ENCODE measurements around the gene MAPK14.
A peak's percentile ranks its signal among the peaks of the same experiment; 100 is the strongest.
"Not testable (repeated sequence)": the region's sequence is repeated elsewhere in the genome, so short reads cannot be mapped to it uniquely, and the experiment has no call there.

Gene MAPK14

GRCh38 chr6:36028088-36028876, 674 bp downstream of the MAPK14 start:
- TF ChIP-seq, protein P1, sequence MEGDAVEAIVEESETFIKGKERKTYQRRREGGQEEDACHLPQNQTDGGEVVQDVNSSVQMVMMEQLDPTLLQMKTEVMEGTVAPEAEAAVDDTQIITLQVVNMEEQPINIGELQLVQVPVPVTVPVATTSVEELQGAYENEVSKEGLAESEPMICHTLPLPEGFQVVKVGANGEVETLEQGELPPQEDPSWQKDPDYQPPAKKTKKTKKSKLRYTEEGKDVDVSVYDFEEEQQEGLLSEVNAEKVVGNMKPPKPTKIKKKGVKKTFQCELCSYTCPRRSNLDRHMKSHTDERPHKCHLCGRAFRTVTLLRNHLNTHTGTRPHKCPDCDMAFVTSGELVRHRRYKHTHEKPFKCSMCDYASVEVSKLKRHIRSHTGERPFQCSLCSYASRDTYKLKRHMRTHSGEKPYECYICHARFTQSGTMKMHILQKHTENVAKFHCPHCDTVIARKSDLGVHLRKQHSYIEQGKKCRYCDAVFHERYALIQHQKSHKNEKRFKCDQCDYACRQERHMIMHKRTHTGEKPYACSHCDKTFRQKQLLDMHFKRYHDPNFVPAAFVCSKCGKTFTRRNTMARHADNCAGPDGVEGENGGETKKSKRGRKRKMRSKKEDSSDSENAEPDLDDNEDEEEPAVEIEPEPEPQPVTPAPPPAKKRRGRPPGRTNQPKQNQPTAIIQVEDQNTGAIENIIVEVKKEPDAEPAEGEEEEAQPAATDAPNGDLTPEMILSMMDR (IDR thresholded peaks at IDR 0.05; ENCODE audit: low read depth, low read length), result no peak
- no peak for DNase-seq (ENCODE audit: extremely low read depth, low read depth)

DNA sequence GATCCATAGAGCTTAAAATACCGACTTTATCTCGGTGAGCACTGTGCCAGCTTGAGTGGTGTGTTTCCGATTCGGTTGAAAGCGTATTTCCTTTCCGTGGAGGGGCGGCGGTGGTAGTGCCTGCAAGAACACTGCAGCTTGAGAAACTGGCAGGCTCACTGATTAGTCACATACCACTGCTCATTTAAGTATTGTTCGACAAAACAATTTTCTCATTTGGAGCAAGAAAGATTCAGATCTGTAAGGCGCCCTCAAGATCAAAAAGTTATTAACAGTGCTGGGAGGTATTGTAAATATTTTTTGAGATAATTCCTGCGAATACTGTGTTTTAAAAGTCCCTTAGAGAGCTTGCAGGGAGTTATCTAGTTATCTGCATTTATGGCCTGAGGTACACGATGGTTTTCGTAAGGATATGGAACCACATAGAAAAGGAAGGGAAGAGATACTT, 1.3 kb downstream of the MAPK14 start:
- DNase-seq (ENCODE audit: extremely low read depth, low read depth), result no peak
- TF ChIP-seq, protein P1 (IDR thresholded peaks at IDR 0.05; ENCODE audit: low read depth, low read length), result no peak

DNA sequence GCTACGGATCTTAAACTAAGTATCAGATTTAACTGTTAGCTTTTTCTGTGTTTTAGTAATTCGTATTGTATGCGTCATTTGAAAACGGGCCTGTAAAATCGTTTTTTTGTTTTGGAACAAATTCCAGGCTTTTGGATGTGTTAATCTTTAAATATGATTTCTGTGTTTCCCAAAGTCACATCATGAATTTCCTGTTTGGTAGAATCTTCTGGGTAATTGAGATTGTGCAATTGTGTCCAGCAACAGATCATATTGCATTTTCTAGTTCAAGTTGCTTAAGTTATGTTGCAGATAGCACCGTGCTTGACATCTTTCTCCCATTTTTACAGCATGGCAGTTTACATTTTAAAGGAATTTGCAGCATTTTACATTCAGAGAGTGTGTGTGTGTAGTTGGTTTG, 1.9 kb downstream of the MAPK14 start:
- TF ChIP-seq, protein P1 (IDR thresholded peaks at IDR 0.05; ENCODE audit: low read depth, low read length), result no peak
- peak; percentile 53 for DNase-seq (ENCODE audit: extremely low read depth, low read depth)

DNA sequence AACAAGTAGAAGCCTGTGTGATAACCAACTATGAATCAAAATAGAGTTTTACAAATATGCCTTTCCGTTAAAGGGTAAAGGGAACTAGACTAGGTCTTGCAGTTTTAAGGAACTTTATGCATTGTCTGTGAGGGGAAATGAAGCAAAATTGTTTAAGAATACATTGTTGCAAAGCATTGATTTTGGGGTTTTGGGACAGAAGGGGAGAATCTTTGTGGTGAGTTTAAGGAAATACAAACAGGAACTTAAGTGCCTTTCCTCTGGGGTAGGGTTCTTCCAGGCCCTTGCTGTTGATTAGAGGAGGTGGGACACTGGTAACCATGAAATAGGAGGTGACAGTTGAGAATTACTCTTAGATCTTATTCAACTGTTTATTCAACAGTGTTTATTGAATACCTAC, 4.7 kb downstream of the MAPK14 start:
- TF ChIP-seq, protein P1 (IDR thresholded peaks at IDR 0.05; ENCODE audit: low read depth, low read length), result no peak
- no peak for DNase-seq (ENCODE audit: extremely low read depth, low read depth)

- not testable (repeated sequence) for DNase-seq (ENCODE audit: extremely low read depth, low read depth)
These were observed 5.5 kb downstream of the MAPK14 start for GRCh38 chr6:36033144-36033543.

DNA sequence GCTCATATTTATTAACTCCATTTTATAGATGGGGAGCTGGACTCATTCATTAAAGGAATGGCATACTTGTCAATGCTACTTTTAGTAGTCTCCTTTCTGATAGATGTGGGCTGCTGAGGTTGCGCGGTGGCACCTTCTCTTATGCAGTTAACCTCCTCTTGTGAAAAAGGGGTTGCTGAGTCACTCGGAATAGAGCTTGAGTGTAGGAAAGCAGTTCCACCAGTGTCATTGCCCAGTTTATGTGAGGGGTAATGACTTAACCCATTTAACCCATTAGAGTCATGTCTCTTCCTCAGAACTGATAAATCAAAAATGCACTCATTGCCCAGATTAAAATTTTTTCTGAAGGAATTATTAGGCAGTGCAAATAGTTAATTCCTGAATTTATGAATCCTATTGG, 6.3 kb downstream of the MAPK14 start:
- TF ChIP-seq, protein P1 (IDR thresholded peaks at IDR 0.05; ENCODE audit: low read depth, low read length), result no peak
- no peak for DNase-seq (ENCODE audit: extremely low read depth, low read depth)

DNA sequence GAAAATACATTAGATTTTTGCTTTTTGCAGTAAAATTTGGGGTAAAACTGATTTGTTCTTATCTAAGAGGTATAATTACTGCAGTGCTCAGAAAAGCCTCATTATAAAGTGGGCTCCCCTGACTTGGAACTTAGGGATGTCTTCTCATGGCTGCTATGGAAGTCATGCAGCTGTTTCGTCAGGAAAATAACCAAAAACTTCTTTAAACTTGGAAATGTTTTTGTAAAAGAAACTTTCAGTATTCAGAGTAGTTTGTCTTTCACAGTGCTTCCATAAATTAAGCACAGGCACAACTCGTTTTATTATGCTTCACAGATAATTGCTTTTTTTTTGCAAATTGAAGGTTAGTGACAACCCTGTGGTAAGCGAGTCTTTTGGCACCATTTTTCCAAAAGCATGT, 6.8 kb downstream of the MAPK14 start:
- TF ChIP-seq, protein P1 (IDR thresholded peaks at IDR 0.05; ENCODE audit: low read depth, low read length), result no peak
- DNase-seq (ENCODE audit: extremely low read depth, low read depth), result no peak

DNA sequence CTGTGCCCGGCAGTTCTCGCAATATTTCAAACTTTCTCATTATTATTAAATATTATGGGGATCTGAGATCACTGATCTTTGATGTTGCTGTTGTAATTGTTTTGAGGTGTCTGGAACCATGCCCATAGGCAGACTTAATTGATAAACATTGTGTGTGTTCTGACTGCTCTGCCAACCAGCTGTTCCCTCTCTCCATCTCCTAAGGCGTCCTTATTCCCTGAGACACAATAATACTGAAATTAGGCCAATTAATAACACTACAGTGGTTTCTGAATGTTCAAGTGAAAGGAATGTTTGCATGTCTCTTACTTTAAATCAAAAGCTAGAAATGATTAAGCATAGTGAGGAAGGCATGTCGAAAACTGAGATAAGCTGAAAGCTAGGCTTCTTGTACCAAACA, 7.6 kb downstream of the MAPK14 start:
- DNase-seq (ENCODE audit: extremely low read depth, low read depth), result no peak
- TF ChIP-seq, protein P1 (IDR thresholded peaks at IDR 0.05; ENCODE audit: low read depth, low read length), result no peak
